Left lung (tissue), 10 donors: Measurements from ENCODE around the gene SH3RF2. TPM values are rescaled to one million over a fixed set of nuclear protein-coding genes. Genes with fewer than 3 reads are reported as not detected.

Source experiments
- ATAC-seq: fragments of 200-7000 bp; cut with Tn5 transposase; one replicate; pipeline ENCODE4 v1.9.1; 2020; ENCODE audit warnings: moderate library complexity
- DNase-seq, 4 donors: peaks; one replicate each; pipeline ENCODE4 v3.0.0-alpha.2; 2013 to 2020
- H3K27ac ChIP-seq, 2 donors: fragments of 200-600 bp; sonication (generic) in 1 of 2; one replicate each; pipeline versions ENCODE4 v1.5.0 to v1.8.0; 2020 to 2021
- H3K27me3 ChIP-seq, 2 donors: fragments of 200-600 bp; sonication (generic) in 1 of 2; one replicate each; pipeline versions ENCODE4 v1.5.0 to v1.8.0; 2020 to 2021
- H3K36me3 ChIP-seq, 2 donors: fragments of 200-600 bp; sonication (generic) in 1 of 2; one replicate each; pipeline versions ENCODE4 v1.5.0 to v1.8.0; 2020 to 2021
- H3K4me1 ChIP-seq, 2 donors: fragments of 200-600 bp; one replicate each; pipeline ENCODE4 v1.8.0; 2021
- H3K4me3 ChIP-seq, 2 donors: fragments of 200-600 bp; sonication (generic) in 1 of 2; one replicate each; pipeline versions ENCODE4 v1.5.0 to v1.8.0; 2020 to 2021; ENCODE audit warnings: mild to moderate bottlenecking in 1 of 2
- H3K9me3 ChIP-seq, 2 donors: fragments of 200-600 bp; sonication (generic) in 1 of 2; one replicate each; pipeline versions ENCODE4 v1.5.0 to v1.8.0; 2020 to 2021
- CTCF ChIP-seq, 2 donors: fragments of 200-600 bp; sonication (generic) in 1 of 2; IDR thresholded peaks; one replicate each; pipeline versions ENCODE4 v1.5.0 to v1.8.0; 2021; ENCODE audit warnings: antibody characterized with exemption in 2 of 2
- intact Hi-C, 2 donors: fragments of 100-400 bp; cut with DNase I; formaldehyde crosslinking; loops; one replicate each; pipeline versions ENCODE4 v1.11.2 to v1.14.2; 2022
- polyA plus RNA-seq, 6 donors: library from polyadenylated mRNA; unstranded; fragments of 120-200 nt; gene quantifications; one replicate each; pipeline ENCODE4 v1.2.1, GENCODE V29; 2013; ENCODE audit not compliant: insufficient read length in 6 of 6
- total RNA-seq, 2 donors: library from RNA; stranded (reverse); fragmentation: NEBNext Ultra II Directional; extraction: Animal tissue kit (Norgen Biotek cat#: 25700); gene quantifications; one replicate each; pipeline ENCODE4 v1.2.1, GENCODE V29; 2021
- donor health status: DM: no; HTN: yes; CAD: no.
- donor health status: DM: no; HTN: no; CAD: no.

SH3RF2 gene
- total and polyA plus RNA-seq, 8 donors, result 0.24 to 20.3 (median 0.47) TPM

DNA sequence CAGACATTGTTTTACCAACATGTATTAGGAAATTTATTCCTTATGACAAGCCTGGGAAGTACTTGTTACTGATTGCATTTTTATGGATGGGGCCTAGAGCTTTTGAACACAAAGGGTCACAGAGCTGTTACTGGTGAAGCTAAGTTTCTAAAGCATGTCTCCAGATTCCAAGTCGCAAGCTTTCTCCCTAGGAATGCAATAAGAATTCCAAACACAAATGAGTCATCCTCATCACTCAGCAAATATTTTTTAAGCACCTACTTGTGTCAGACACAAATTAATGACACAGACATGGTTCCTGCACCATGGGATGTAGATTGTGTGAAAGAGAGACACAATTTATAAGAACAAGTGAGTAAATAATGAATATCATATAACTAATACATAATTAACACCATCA lies 11.0 kb upstream of the SH3RF2 start:
- no peaks in the 10 kb centered on the region for H3K36me3 ChIP-seq
- no peak for TF ChIP-seq CTCF (IDR thresholded peaks at IDR 0.05)
- H3K4me3 ChIP-seq, result no peak overlapping the region
- peaks cover 0 to under 1% of the 10 kb centered on the region in 2 donors for H3K27me3 ChIP-seq
- H3K4me1 ChIP-seq, result no peaks in the 10 kb centered on the region
- peak; percentile 92 for ATAC-seq
- no peak for DNase-seq
- peak overlapping the region; percentile 6 to 14 for H3K27ac ChIP-seq
- intact Hi-C loops, result no loop called here
- H3K9me3 ChIP-seq, result no peaks in the 10 kb centered on the region

GRCh38 chr5:145925803-145926202 lies 10.6 kb upstream of the SH3RF2 start:
- Histone ChIP-seq H3K9me3 (no peaks in the 10 kb centered on the region), H3K4me3 (no peak overlapping the region), H3K27ac (peak overlapping the region in 1 of 2 donors; percentile 5), H3K27me3 (peaks cover 0 to 5% of the 10 kb centered on the region in 2 donors), H3K4me1 (no peaks in the 10 kb centered on the region), H3K36me3 (no peaks in the 10 kb centered on the region)
- ATAC-seq, result peak; percentile 50
- intact Hi-C loops, result no loop called here
- TF ChIP-seq CTCF (IDR thresholded peaks at IDR 0.05), result no peak
- DNase-seq, result no peak

- no peak for DNase-seq
- no peak for ATAC-seq
- Histone ChIP-seq H3K27me3 (peaks cover 0 to 37% of the 10 kb centered on the region in 2 donors), H3K27ac (no peak overlapping the region), H3K4me1 (no peaks in the 10 kb centered on the region), H3K36me3 (no peaks in the 10 kb centered on the region), H3K4me3 (no peak overlapping the region), H3K9me3 (no peaks in the 10 kb centered on the region)
- no peak for TF ChIP-seq CTCF (IDR thresholded peaks at IDR 0.05)
- intact Hi-C loops, result no loop called here
These were observed 4.7 kb upstream of the SH3RF2 start for GRCh38 chr5:145931718-145932117.

DNA sequence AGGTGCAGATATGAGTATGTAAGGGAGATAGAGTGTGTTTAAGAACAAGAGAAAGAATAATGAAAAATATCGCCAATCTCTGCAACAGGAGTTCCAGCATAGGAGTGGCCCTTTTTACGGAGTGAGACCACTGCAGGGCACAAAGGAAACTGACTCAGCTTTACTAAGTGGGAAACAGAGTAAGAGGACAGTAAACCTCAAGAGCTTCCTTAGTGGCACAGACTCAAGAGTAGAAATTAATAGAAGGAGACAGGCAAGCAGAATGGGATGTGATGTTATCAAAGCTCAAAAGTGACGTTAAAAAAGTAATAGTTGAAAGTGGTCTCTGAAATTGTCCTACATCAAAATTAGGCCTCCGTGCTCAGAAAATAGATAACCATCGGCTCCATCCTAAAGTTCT lies 2.1 kb upstream of the SH3RF2 start:
- H3K36me3 ChIP-seq, result no peaks in the 10 kb centered on the region

More for the DNA sequence above, 2.1 kb upstream of the SH3RF2 start:
- no peak for DNase-seq
- no peak for TF ChIP-seq CTCF (IDR thresholded peaks at IDR 0.05)
- Histone ChIP-seq H3K4me1 (no peaks in the 10 kb centered on the region), H3K9me3 (no peaks in the 10 kb centered on the region), H3K27ac (no peak overlapping the region), H3K4me3 (no peak overlapping the region), H3K27me3 (peaks cover 0 to 51% of the 10 kb centered on the region in 2 donors)
- no peak for ATAC-seq
- intact Hi-C loops, result no loop called here
